K562 (cell line): ENCODE data around the gene YJEFN3.

Experiments
- CTCF ChIP-seq, 3 experiments: IDR thresholded peaks in 2 of 3; conservative IDR thresholded peaks in 1 of 3; 2 replicates each; pipeline ENCODE4 v1.5.1; 2011 to 2012; ENCODE audit warnings: low read length in 3 of 3, mild to moderate bottlenecking in 3 of 3, control low read depth in 2 of 3, improper control_type of control experiment in 1 of 3, inconsistent platforms in 1 of 3, low read depth in 1 of 3, mixed read lengths in 1 of 3, moderate library complexity in 1 of 3; ENCODE audit not compliant: insufficient read depth in 2 of 3
- FOXJ3 ChIP-seq: sonication (generic); formaldehyde crosslinking; IDR thresholded peaks from 2 replicates; pipeline ENCODE4 v1.4.0; 2020; ENCODE audit warnings: mild to moderate bottlenecking, missing genetic modification reagents
- POLR2A ChIP-seq: fragments of 450-650 bp; conservative IDR thresholded peaks from 2 replicates; pipeline ENCODE4 v1.6.1; 2016
- RBFOX2 ChIP-seq: fragments of 200-400 bp; formaldehyde crosslinking; IDR thresholded peaks from 2 replicates; pipeline ENCODE4 v1.6.1; 2017; ENCODE audit warnings: low read depth, mild to moderate bottlenecking, low read length, moderate library complexity
- SAFB2 ChIP-seq: fragments of 200-400 bp; formaldehyde crosslinking; IDR thresholded peaks from 2 replicates; pipeline ENCODE4 v1.6.1; 2018; ENCODE audit warnings: borderline replicate concordance, low read length, low read depth, moderate library complexity; ENCODE audit not compliant: severe bottlenecking
- SMAD4 ChIP-seq: fragments of 250-450 bp; sonication (Bioruptor Pico); conservative IDR thresholded peaks from 2 replicates; pipeline ENCODE4 v1.8.0; 2021; ENCODE audit warnings: inconsistent platforms, mild to moderate bottlenecking, moderate library complexity
- TARDBP ChIP-seq: fragments of 450-650 bp; IDR thresholded peaks from 2 replicates; pipeline ENCODE4 v1.6.1; 2016
- ZNF140 ChIP-seq: fragments of 250-450 bp; sonication (Bioruptor Pico); IDR thresholded peaks from 2 replicates; pipeline ENCODE4 v1.8.0; 2021; ENCODE audit warnings: moderate library complexity, mild to moderate bottlenecking, inconsistent platforms
- ZNF23 ChIP-seq: fragments of 250-450 bp; sonication (Bioruptor Pico); IDR thresholded peaks from 2 replicates; pipeline ENCODE4 v1.4.0; 2020; ENCODE audit warnings: mild to moderate bottlenecking
- ZNF512 ChIP-seq: IDR thresholded peaks from 2 replicates; pipeline ENCODE4 v1.6.1; 2016; ENCODE audit warnings: missing genetic modification characterization, missing compliant biosample characterization

DNA sequence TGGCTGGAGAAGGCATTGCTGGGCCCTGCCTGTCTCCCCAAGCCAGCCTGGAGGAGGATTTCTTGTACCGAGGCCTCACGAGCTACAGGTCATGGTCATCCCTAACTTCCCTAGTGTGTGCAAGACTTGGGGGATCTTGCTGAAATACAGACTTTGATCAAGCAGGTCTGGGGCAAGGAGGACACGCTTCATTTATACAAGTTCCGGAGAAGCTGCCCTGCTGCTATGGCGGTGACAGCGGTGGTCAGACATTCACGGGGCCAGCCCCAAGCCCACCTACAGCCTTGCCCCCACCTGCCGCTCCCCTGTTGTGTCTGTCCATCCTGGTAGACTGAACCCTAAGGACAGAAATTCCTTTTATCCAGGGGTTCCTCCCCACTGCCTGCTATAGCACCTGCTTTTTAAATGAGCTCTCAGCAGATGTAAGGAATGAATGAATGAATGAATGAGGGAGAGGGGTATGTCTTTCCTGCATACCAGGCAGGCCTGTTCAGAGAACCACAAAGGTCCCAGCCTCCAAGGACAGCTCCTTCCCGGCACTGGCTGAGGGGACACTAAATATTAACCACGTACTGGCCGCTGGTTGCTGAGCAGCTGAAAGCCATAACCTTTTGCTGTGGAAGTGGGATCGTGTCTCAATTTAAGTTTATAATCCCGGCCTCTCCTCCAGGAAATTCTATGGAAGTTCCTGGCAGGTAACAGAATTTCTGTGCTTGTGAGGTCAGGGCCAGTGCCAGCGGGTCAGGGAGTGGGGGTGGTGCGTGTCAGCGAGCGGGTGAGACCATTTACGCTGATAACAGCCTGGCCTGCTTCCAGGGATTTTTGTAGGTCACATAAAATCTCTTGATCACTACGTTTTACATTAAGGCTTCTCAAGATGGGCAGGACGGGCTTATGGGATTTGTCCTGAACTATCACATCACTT, 40.5 kb upstream of the YJEFN3 start:
- TF ChIP-seq CTCF (IDR thresholded peaks at IDR 0.05 in 2 of 3, conservative IDR thresholded peaks at IDR 0.05 in 1 of 3; ENCODE audit: insufficient read depth in 2 of 3, low read depth in 1 of 3, low read length in 3 of 3) (no peak), RBFOX2 (no peak), TARDBP (no peak), ZNF23 (CRISPR knock-in tag) (no peak), POLR2A (no peak), SMAD4 (CRISPR knock-in tag) (peak; percentile 37; the same call in 1 of the 2 replicates), ZNF512 (tag) (no peak), SAFB2 (no peak), FOXJ3 (CRISPR knock-in tag) (no peak), ZNF140 (CRISPR knock-in tag) (no peak)
